Nephron progenitor cell (in vitro differentiated cells): ENCODE data around the gene NFATC1.

ENCODE experiments used
- DNase-seq: peaks from one replicate; pipeline ENCODE4 v3.0.0; 2021
- H3K27ac Mint-ChIP-seq: 2 replicates; pipeline ENCODE4 v1.8.0; 2021; ENCODE audit warnings: mild to moderate bottlenecking, moderate library complexity, mixed read lengths
- H3K27me3 Mint-ChIP-seq: 2 replicates; pipeline ENCODE4 v1.8.0; 2021; ENCODE audit warnings: mild to moderate bottlenecking, low read depth, mixed read lengths; ENCODE audit not compliant: poor library complexity
- H3K36me3 Mint-ChIP-seq: 2 replicates; pipeline ENCODE4 v1.8.0; 2021; ENCODE audit warnings: low read depth, mixed read lengths
- H3K4me1 Mint-ChIP-seq: 2 replicates; pipeline ENCODE4 v1.8.0; 2021; ENCODE audit warnings: mixed read lengths
- H3K4me3 Mint-ChIP-seq: 2 replicates; pipeline ENCODE4 v1.8.0; 2021; ENCODE audit warnings: mild to moderate bottlenecking, moderate library complexity, mixed read lengths
- H3K9me3 Mint-ChIP-seq: 2 replicates; pipeline ENCODE4 v1.8.0; 2021; ENCODE audit warnings: mild to moderate bottlenecking, moderate library complexity, mixed read lengths
- TF ChIP-seq, protein P1 (sequence below): fragments of 200-600 bp; sonication (generic); IDR thresholded peaks from 2 replicates; pipeline ENCODE4 v1.5.0; 2021; ENCODE audit warnings: antibody characterized with exemption

NFATC1 gene

DNA sequence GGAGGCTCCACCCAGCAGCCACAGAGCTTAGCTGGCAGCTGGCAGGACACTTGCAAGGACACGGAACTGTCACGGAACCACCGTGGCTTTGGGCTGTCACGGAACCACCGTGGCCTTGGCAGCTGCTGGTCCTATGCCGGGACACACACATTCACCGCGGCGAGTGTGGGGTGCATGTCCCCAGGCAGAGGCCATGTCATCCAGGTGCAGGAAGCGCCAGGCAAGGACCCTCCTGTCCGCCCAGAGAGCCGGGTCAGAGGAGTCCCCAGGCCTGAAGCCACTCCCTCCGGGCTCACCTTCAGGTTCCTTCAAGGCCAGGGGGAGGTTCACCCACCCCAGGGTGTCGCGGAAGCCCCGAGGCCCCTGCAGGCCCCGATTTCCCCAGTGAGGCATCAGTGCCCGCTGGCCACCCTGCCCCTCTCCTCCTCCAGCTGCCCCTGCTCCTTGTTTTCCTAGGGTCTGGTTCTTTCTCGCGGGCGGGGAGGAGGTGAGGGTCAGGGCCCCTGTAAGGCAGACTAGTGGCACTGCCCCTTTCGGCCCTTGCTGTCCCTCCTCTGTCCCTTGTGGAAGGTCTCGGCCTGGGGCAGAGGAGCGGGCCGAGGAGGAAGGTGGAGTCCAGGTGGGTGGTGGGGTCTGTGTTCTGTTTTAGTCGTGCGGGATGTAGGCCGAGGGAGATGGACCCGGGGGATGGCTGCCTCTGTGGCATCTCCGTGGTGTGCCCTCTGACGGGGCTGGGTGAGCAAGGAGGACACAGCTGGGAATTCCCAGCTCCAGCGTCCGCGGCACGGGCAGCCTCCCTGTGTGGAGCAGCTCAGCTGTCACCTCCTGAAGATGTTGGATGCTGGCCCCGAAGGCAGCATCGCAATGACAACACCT, 60.6 kb downstream of the NFATC1 start:
- TF ChIP-seq, protein P1, sequence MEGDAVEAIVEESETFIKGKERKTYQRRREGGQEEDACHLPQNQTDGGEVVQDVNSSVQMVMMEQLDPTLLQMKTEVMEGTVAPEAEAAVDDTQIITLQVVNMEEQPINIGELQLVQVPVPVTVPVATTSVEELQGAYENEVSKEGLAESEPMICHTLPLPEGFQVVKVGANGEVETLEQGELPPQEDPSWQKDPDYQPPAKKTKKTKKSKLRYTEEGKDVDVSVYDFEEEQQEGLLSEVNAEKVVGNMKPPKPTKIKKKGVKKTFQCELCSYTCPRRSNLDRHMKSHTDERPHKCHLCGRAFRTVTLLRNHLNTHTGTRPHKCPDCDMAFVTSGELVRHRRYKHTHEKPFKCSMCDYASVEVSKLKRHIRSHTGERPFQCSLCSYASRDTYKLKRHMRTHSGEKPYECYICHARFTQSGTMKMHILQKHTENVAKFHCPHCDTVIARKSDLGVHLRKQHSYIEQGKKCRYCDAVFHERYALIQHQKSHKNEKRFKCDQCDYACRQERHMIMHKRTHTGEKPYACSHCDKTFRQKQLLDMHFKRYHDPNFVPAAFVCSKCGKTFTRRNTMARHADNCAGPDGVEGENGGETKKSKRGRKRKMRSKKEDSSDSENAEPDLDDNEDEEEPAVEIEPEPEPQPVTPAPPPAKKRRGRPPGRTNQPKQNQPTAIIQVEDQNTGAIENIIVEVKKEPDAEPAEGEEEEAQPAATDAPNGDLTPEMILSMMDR: no peak

DNA sequence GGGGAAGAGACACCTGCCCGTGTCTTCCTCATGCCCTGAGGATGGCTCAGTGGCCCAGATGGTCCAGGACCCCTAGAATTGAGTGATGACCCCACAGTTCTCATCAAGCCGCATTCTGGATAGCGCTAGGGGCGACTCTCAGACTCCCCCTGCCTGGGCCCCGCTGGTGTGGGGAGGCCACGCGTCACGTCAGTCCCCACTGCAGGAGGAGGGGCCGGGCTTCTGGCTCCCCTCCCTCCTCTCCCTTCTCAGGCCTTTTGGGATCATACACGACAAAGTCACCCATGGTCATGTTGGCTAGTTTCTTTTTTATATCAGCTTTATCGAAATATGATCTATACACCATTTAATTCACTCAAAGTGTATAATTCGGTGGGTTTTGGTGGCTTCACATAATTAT, 61.5 kb downstream of the NFATC1 start:
- Mint-ChIP-seq H3K9me3 (no peaks in the 10 kb centered on the region), H3K4me1 (peaks cover 16% of the 10 kb centered on the region), H3K36me3 (peaks cover 5% of the 10 kb centered on the region), H3K4me3 (no peak overlapping the region), H3K27me3 (no peaks in the 10 kb centered on the region), H3K27ac (no peak overlapping the region)
- DNase-seq: no peak
- TF ChIP-seq, protein P1: no peak

More for the DNA sequence above, 60.6 kb downstream of the NFATC1 start:
- Mint-ChIP-seq H3K9me3 (no peaks in the 10 kb centered on the region), H3K36me3 (no peaks in the 10 kb centered on the region), H3K27ac (peak overlapping the region; percentile 51), H3K27me3 (no peaks in the 10 kb centered on the region), H3K4me3 (no peak overlapping the region), H3K4me1 (peaks cover 23% of the 10 kb centered on the region)
- no peak for DNase-seq

DNA sequence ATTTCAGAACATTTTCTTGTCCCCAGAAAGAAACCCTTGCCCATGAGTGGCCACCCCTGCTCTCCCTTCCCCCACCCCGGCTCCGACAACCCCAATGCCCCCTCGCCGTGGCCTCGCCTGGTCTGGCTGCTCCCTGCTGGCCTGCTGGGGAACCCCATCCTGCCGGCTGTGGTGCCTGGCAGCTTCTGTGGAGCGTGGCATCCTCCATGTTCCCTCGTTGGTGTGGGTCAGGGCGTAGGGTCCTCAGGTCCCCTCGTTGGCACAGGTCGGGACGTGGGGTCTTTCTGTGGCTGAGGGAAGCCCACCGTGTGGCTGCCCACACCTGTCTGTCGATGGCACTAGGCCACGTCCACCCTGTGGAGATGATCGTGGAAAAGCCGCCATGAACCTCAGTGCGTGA, 61.9 kb downstream of the NFATC1 start:
- Mint-ChIP-seq H3K4me3 (no peak overlapping the region), H3K4me1 (peaks cover 16% of the 10 kb centered on the region), H3K27ac (no peak overlapping the region), H3K27me3 (no peaks in the 10 kb centered on the region), H3K36me3 (peaks cover 5% of the 10 kb centered on the region), H3K9me3 (no peaks in the 10 kb centered on the region)
- TF ChIP-seq, protein P1: no peak
- no peak for DNase-seq

DNA sequence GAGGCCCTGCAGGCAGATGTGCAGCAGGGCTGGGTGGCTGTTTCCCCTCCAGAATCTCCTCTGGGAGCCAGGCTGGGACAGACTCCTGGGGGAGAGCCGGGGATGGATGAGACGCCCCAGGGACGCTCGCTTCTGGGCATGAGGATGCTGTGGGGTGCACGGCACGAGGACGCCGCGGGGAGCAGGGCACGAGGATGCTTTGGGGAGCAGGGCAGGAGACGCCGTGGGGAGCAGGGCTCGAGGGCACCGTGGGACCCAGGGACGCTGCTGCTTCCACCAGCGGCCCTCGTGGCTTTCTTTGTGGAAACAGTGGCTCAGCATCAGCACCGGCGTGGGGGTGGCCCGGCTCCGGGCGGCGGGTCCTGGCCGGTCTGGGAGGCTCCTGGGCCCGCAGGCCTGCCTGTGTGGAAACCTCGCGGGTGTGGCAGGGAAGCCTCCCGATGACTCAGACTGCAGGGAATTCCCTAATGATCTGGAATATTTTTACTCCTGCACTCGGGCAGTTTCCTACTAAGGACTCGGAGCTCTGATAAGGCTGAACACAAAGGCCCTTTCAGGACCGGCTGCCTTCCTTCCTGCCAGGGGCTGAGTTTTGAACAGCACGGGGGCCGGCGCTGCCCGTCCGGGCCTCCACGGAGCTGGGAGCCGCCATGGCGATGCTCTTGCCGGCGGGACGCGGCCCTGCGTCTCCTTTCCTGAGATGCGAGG, 62.6 kb downstream of the NFATC1 start:
- Mint-ChIP-seq H3K9me3 (no peaks in the 10 kb centered on the region), H3K27me3 (no peaks in the 10 kb centered on the region), H3K4me3 (no peak overlapping the region), H3K36me3 (peaks cover 5% of the 10 kb centered on the region), H3K27ac (no peak overlapping the region), H3K4me1 (peaks cover 16% of the 10 kb centered on the region)
- no peak for DNase-seq
- TF ChIP-seq, protein P1: no peak

DNA sequence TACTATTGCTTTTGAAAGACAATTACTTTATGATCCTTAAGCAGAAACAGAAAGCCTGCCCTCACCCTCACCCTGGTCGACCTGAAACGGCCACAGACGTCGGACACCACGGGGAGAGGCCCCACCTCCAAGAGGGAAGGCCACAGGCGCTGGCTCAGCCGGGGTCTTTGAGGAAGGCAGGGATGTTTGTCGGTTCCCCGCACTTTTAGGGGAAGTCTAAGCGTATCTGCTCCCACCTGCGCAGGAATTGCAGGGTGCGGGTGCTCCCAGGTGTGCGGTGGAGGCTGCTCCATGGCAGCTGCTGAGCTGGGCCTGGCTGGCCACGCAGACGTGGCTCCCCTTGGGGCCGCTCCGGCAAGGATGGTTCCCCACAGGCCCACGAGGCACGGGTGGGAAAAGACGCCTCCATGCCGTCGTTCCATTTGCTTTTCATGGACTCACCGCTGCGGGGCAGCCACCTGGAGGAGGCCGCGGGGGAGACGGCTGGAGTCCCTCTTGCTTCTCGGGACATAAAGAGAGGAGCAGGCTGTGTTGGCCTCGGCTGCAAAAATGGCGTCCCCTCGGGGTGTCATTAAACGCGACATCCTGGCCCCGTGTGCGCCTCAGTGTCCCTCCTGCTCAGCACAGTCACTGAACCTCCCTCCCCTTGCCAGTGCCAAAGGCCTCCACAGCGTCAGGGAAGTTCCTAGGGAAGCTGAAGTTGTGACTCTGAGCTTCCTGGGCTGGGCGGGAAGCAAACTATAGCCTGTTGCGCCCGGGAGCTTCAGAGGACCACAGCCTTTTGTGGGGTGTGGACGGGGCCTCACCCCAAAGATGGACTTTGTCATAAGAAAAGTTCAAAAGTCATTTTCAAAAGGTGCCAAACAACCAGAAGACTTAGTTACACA, 63.4 kb downstream of the NFATC1 start:
- TF ChIP-seq, protein P1: no peak
- no peak for DNase-seq
- Mint-ChIP-seq H3K4me3 (no peak overlapping the region), H3K4me1 (peaks cover 16% of the 10 kb centered on the region), H3K27me3 (no peaks in the 10 kb centered on the region), H3K36me3 (peaks cover 5% of the 10 kb centered on the region), H3K9me3 (no peaks in the 10 kb centered on the region), H3K27ac (peak overlapping the region; percentile 82)
